Measurements from ENCODE around the gene SNRNP70.

DNA sequence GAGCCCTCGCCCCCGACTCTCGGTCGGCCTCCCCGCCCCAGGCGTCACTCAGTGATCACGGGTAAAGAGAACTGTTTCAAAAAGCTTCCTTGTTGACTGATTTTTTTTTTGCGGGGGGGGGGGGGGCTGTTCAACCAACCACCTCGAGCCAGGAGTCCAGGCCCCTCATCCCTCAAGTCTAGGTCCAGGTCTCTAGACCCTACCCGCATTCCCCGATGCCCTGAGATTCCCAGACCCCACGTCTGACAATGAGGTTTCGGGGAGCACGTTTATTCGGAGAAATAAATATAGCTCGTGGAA is 65.6 kb downstream of the SNRNP70 start:
- TF ChIP-seq ATF2 (IDR thresholded peaks at IDR 0.05; ENCODE audit: low read length): no peak
- TF ChIP-seq, protein P1, sequence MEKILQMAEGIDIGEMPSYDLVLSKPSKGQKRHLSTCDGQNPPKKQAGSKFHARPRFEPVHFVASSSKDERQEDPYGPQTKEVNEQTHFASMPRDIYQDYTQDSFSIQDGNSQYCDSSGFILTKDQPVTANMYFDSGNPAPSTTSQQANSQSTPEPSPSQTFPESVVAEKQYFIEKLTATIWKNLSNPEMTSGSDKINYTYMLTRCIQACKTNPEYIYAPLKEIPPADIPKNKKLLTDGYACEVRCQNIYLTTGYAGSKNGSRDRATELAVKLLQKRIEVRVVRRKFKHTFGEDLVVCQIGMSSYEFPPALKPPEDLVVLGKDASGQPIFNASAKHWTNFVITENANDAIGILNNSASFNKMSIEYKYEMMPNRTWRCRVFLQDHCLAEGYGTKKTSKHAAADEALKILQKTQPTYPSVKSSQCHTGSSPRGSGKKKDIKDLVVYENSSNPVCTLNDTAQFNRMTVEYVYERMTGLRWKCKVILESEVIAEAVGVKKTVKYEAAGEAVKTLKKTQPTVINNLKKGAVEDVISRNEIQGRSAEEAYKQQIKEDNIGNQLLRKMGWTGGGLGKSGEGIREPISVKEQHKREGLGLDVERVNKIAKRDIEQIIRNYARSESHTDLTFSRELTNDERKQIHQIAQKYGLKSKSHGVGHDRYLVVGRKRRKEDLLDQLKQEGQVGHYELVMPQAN (conservative IDR thresholded peaks at IDR 0.05): no peak
- no peak for TF ChIP-seq RUNX3 (IDR thresholded peaks at IDR 0.05; ENCODE audit: low read length)
- no peak for TF ChIP-seq TBL1XR1 (IDR thresholded peaks at IDR 0.05; ENCODE audit: low read depth, low read length)
- no peak for TF ChIP-seq FOXM1 (IDR thresholded peaks at IDR 0.05; ENCODE audit: low read depth, low read length)
- TF ChIP-seq TCF7 (IDR thresholded peaks at IDR 0.05; ENCODE audit: borderline replicate concordance): no peak
- TF ChIP-seq NFIC (IDR thresholded peaks at IDR 0.05; ENCODE audit: low read depth, low read length): no peak
- no peak for TF ChIP-seq POLR2AphosphoS5 (IDR thresholded peaks at IDR 0.05; ENCODE audit: low read length)
- TF ChIP-seq EZH2 (IDR thresholded peaks at IDR 0.05; ENCODE audit: borderline replicate concordance, control insufficient read depth, low read depth, low read length): no peak
- TF ChIP-seq ATF7 (IDR thresholded peaks at IDR 0.05; ENCODE audit: low read depth): no peak
- TF ChIP-seq, protein P2, sequence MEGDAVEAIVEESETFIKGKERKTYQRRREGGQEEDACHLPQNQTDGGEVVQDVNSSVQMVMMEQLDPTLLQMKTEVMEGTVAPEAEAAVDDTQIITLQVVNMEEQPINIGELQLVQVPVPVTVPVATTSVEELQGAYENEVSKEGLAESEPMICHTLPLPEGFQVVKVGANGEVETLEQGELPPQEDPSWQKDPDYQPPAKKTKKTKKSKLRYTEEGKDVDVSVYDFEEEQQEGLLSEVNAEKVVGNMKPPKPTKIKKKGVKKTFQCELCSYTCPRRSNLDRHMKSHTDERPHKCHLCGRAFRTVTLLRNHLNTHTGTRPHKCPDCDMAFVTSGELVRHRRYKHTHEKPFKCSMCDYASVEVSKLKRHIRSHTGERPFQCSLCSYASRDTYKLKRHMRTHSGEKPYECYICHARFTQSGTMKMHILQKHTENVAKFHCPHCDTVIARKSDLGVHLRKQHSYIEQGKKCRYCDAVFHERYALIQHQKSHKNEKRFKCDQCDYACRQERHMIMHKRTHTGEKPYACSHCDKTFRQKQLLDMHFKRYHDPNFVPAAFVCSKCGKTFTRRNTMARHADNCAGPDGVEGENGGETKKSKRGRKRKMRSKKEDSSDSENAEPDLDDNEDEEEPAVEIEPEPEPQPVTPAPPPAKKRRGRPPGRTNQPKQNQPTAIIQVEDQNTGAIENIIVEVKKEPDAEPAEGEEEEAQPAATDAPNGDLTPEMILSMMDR (IDR thresholded peaks at IDR 0.05 in 2 of 3, conservative IDR thresholded peaks at IDR 0.05 in 1 of 3; ENCODE audit: control insufficient read depth in 2 of 3, extremely low read depth in 1 of 3, insufficient read depth in 1 of 3, low read depth in 3 of 3, low read length in 3 of 3): no peak
- no peak for TF ChIP-seq BACH1 (IDR thresholded peaks at IDR 0.05; ENCODE audit: borderline replicate concordance)
- TF ChIP-seq SIN3A (IDR thresholded peaks at IDR 0.05; ENCODE audit: low read depth, low read length): no peak

All from GM12878 (cell line).